ENCODE measurements around the gene ROBO1. TPM values are rescaled to one million over a fixed set of nuclear protein-coding genes. Genes with fewer than 3 reads are reported as not detected.
"Not testable (repeated sequence)": the region's sequence is repeated elsewhere in the genome, so short reads cannot be mapped to it uniquely, and the experiment has no call there.

The ROBO1 gene
- total RNA-seq, 1 donor from 2014 or later: 13.4 TPM

DNA sequence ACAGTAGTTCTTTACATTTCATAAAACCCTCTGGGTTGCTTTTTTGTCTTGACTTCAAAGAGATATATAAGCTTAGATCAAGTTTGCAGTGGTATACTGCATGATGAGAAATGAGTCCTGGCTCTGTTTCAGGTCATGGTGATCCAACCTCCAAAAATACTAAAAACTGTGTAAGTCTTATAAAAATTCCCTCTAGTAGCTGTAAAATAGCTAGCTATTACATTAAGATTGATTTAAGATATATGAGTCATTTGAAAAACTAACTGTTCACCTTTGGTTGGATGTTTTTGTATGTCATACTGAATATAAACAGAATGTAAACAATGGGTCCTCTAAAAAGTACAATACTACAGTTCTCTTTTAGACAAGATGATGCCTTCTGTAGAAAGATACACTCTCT lies 879.2 kb downstream of the ROBO1 start:
- no peak overlapping the region for H3K4me3 ChIP-seq
- DNase-seq (ENCODE audit: low spot score in 2 of 2): no peak
- H3K4me1 ChIP-seq: peaks cover 0 to 9% of the 10 kb centered on the region in 2 donors
- no peaks in the 10 kb centered on the region for H3K9me3 ChIP-seq
- no peaks in the 10 kb centered on the region for H3K27me3 ChIP-seq
- H3K36me3 ChIP-seq: no peaks in the 10 kb centered on the region
- TF ChIP-seq, protein P1, sequence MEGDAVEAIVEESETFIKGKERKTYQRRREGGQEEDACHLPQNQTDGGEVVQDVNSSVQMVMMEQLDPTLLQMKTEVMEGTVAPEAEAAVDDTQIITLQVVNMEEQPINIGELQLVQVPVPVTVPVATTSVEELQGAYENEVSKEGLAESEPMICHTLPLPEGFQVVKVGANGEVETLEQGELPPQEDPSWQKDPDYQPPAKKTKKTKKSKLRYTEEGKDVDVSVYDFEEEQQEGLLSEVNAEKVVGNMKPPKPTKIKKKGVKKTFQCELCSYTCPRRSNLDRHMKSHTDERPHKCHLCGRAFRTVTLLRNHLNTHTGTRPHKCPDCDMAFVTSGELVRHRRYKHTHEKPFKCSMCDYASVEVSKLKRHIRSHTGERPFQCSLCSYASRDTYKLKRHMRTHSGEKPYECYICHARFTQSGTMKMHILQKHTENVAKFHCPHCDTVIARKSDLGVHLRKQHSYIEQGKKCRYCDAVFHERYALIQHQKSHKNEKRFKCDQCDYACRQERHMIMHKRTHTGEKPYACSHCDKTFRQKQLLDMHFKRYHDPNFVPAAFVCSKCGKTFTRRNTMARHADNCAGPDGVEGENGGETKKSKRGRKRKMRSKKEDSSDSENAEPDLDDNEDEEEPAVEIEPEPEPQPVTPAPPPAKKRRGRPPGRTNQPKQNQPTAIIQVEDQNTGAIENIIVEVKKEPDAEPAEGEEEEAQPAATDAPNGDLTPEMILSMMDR (IDR thresholded peaks at IDR 0.05): no peak
- no peak overlapping the region for H3K27ac ChIP-seq
- intact Hi-C loops (cut with DNase I): no loop called here

DNA sequence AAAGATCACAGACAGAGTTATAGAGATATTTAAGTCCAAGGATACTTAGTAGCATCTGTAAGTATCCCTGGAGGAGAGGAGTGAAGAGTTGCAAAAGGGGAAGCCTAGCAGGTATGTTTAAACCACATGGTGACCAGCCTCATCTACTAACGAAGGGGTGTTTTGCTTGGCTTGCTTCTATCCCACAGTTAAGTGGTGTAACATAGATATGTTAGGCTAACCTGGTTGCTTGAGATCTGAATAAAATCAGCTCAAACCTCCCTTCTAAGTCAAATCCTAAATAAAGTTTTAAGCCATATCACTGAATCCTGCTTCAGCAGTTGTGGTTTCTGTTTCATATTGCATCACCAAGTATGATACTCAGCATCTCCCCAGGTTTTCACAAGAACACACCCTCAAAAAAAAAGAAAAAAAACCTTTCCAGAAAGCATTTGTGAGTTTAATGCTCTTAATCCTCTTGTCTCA lies 880.2 kb downstream of the ROBO1 start:
- no peaks in the 10 kb centered on the region for H3K27me3 ChIP-seq
- no peaks in the 10 kb centered on the region for H3K36me3 ChIP-seq
- no peak for DNase-seq (ENCODE audit: low spot score in 2 of 2)
- H3K9me3 ChIP-seq: no peaks in the 10 kb centered on the region
- intact Hi-C loops (cut with DNase I): no loop called here
- H3K4me1 ChIP-seq: peaks cover 0 to 9% of the 10 kb centered on the region in 2 donors
- TF ChIP-seq, protein P1 (IDR thresholded peaks at IDR 0.05): no peak
- H3K27ac ChIP-seq: no peak overlapping the region
- no peak overlapping the region for H3K4me3 ChIP-seq

DNA sequence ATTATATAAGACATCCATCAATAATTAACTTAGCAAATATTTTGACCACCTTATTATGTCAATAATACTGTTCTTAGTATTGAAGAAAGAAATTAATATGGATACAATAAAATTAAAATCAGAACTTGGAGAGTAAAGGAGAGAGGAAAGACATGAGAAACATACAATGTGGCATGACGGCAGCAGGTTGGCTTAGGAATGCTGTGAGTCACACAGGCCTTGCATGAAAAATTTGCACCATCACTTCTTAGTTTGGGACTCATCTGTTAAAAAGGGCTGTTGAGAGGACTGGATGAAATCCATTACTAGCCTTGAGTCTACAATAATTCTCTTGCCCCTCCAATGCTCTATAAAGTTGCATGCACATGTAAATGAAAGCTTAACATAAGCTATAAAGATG lies 880.8 kb downstream of the ROBO1 start:
- no peaks in the 10 kb centered on the region for H3K27me3 ChIP-seq
- H3K9me3 ChIP-seq: no peaks in the 10 kb centered on the region
- no peak for DNase-seq (ENCODE audit: low spot score in 2 of 2)
- no peak overlapping the region for H3K4me3 ChIP-seq
- peaks cover 0 to 9% of the 10 kb centered on the region in 2 donors for H3K4me1 ChIP-seq
- intact Hi-C loops (cut with DNase I): no loop called here
- H3K27ac ChIP-seq: no peak overlapping the region
- no peaks in the 10 kb centered on the region for H3K36me3 ChIP-seq
- TF ChIP-seq, protein P1 (IDR thresholded peaks at IDR 0.05): no peak

DNA sequence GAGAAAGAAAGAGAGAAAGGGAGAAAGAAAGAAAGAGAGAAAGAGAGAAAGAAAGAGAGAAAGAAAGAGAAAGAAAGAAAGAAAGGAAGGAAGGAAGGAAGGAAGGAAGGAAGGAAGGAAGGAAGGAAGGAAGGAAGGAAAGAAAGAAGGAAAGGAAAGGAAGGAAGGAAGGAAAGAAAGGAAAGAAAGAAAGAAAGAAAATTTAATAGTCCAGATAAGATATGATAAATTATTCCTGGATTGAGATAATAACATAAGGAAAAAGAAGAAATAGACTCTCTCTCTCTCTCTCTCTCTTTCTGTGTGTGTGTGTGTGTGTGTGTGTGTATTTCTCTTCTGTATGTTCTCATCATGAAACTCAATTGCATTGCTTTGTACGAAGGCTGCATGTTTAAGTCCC lies 883.2 kb downstream of the ROBO1 start:
- H3K36me3 ChIP-seq; H3K9me3 ChIP-seq; H3K27ac ChIP-seq; DNase-seq (ENCODE audit: low spot score in 2 of 2); H3K4me3 ChIP-seq; H3K27me3 ChIP-seq; intact Hi-C loops (cut with DNase I): not testable (repeated sequence)
- peaks cover 0 to 14% of the 10 kb centered on the region in 2 donors for H3K4me1 ChIP-seq

GRCh38 chr3:78882251-78882650 lies 885.5 kb downstream of the ROBO1 start:
- H3K4me1 ChIP-seq: peaks cover 0 to 5% of the 10 kb centered on the region in 2 donors
- TF ChIP-seq, protein P1 (IDR thresholded peaks at IDR 0.05): no peak
- intact Hi-C loops (cut with DNase I): no loop called here
- no peak overlapping the region for H3K4me3 ChIP-seq
- no peaks in the 10 kb centered on the region for H3K9me3 ChIP-seq
- no peaks in the 10 kb centered on the region for H3K27me3 ChIP-seq
- no peaks in the 10 kb centered on the region for H3K36me3 ChIP-seq
- H3K27ac ChIP-seq: no peak overlapping the region
- no peak for DNase-seq (ENCODE audit: low spot score in 2 of 2)

DNA sequence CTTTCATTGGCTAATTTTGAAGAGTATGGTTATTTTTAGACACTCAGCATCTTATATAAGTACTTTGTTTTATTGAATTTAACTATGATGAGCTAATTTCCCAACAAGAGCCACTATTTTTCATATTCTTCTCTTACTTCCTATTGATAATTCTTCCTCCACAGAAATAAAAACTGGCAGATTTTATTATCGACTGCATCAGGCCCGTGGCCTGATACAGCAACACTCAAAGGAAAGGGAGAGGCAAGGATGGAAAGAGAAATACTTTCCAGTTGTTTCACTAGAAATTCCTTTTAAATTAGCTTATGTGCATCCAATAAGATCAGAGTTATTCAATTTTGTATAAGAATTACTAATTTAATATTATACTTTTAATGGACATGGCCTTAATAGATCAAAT lies 886.3 kb downstream of the ROBO1 start:
- TF ChIP-seq, protein P1 (IDR thresholded peaks at IDR 0.05): no peak
- H3K27ac ChIP-seq: no peak overlapping the region
- peaks cover 0 to 4% of the 10 kb centered on the region in 2 donors for H3K4me1 ChIP-seq
- H3K27me3 ChIP-seq: no peaks in the 10 kb centered on the region
- H3K9me3 ChIP-seq: no peaks in the 10 kb centered on the region
- intact Hi-C loops (cut with DNase I): no loop called here
- H3K4me3 ChIP-seq: no peak overlapping the region
- H3K36me3 ChIP-seq: no peaks in the 10 kb centered on the region
- no peak for DNase-seq (ENCODE audit: low spot score in 2 of 2)

Measured in ascending aorta (tissue), 2 donors.